M059J (cell line): ENCODE results near the gene AXIN1. TPM values are rescaled to one million over a fixed set of nuclear protein-coding genes. Genes with fewer than 3 reads are reported as not detected.
"Not testable (repeated sequence)": the region's sequence is repeated elsewhere in the genome, so short reads cannot be mapped to it uniquely, and the experiment has no call there.

Experiments
- DNase-seq: peaks from one replicate; pipeline ENCODE4 v3.0.0-alpha.2; 2012; ENCODE audit warnings: low read depth
- total RNA-seq: library from RNA; depleted of rRNA; stranded (reverse); fragments of >200 nt; shearing (Covaris generic); gene quantifications from 2 replicates; pipeline ENCODE4 v1.2.3, GENCODE V29; 2014

The AXIN1 gene
- total RNA-seq, 1 experiment from 2014 or later = 15.5 TPM

DNA sequence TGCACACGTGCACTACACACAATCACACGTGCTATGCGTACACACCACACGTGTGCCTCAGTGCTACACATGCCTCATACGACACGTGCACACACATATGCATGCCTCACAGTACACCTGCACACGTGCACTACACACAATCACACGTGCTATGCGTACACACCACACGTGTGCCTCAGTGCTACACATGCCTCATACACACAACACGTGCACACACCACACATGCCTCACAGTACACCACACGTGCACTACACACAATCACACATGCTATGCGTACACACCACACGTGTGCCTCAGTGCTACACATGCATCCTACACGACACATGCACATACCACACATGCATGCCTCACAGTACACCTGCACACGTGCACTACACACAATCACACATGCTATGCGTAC lies 85.0 kb downstream of the AXIN1 start:
- DNase-seq = not testable (repeated sequence)

DNA sequence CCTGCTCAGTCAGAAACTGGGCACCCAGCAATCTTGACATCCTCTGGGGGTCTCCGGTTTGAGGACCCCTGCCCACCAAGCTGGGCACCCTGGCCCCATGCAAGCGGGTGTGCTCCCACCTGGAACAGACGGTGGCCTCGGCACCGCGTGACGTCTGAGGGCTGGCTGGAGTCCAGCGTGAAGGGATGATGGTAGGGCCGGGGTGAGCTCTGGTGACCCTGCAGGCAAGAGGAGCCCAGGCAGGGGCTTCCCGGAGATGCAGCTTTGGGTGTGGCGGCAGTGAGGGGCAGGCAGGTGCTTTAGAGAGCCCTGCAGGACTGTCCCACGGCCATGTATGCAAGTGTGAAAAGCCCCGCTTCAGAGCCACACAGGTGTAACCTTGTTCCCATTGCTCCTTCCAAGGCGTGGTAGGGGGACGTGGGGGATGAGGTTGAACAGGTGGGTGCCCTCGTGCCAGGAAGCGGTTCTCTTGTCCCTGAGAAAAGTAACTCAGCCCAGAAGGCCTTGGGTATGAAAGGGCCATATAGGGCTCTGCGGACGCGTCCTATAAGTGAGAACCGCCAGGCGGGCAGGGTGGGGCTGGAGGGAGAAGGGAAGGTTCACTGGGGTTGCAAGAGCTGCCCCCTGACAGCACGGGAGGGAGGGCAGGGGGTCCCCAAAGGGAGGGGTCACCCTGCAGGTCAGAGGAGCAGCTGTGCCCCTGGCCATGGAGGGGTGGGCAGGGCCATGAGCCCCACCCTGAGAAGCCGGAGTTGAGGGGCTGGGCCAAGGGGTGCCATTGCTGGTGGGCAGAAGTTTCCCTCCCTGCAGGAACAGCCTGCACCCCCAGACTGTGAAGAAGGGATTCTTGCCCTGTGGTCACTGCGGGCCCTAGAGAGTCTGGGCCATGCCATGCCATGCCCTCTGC lies 86.0 kb downstream of the AXIN1 start:
- DNase-seq = no peak

DNA sequence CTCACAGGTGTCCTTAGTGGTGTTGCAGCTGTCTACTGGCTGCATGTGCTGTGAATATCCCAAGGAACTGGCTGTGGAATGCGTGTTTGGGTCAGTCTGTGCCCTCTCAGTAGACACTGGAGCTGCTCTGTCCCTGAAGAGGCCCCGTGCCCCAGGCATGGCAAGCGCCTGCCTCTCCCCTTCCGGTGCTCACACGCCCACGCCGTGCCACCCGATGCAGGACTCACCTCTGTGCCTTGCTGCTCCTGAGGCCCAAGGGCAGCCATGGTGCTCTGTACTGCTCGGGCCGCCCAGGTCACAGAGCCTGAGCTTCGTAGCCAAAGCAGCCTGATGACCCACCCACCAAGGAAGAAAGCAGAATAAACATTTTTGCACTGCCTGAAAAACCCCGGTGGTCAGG lies 86.8 kb downstream of the AXIN1 start:
- DNase-seq = no peak

DNA sequence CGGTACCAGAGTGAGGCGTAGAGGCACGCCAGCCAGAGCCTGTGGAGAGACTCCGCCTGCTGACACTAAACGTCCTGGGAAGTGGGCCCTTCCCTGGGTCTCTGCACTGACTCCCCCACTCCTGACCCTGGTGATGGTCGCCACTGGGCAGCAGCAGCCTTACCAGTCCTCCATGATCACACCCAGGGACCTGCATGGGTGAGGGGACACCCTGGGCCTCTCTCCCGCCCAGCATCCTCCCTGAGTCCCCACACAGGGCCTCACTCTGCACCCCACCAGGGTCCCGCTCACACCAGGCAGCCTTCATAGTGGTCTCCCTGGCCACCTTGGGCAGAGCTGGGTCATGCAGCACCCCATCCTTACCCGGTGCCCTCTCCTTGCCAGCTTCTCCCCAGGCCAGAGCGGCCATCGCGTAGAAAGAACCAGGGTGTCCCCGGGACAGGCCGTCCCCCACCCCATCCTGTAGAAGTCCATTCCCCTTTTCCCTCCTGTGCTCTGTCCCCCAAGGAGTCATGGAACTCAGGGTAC lies 87.5 kb downstream of the AXIN1 start:
- no peak for DNase-seq

DNA sequence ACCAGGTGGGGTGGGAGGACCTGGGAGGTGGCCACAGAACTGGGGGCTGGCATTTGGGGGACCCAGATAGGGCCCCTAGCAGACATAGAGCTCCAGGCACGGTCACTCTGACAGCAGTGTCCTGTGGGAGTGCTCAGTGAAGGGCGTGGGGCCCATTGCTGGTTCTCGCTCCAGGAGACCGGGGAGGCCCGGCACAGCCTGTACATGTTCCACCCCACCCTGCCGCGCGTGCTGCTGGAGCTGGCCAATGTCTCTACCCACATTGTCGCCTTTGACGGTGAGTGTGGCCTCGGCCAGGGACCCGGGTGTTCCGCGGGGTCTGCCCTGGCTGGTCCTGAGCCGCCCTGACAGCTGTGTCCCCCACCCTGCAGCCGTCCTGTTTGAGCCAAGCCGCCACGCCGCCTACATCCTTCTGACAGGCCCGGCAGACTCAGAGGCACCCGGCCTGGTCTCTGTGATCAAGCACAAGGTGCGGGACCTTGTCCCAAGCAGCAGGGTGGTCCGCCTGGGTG lies 88.0 kb downstream of the AXIN1 start:
- DNase-seq = no peak

DNA sequence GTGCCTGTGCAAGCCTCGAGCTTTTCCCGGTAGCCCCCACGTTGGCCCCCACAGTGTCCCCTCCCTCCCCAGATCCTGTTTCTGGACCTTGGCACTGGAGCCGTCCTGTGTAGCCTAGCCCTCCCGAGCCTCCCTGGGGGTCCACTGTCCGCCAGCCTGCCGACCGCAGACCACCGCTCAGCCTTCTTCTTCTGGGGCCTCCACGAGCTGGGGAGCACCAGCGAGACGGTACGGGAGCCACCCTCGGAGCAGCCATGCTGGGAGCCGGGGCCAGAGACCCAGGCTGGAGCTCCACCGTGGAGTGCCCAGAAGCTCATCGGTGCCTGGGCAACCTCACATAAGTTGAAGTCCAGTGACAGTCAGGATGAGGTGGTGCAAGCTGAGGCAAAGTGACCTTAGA lies 88.6 kb downstream of the AXIN1 start:
- no peak for DNase-seq

DNA sequence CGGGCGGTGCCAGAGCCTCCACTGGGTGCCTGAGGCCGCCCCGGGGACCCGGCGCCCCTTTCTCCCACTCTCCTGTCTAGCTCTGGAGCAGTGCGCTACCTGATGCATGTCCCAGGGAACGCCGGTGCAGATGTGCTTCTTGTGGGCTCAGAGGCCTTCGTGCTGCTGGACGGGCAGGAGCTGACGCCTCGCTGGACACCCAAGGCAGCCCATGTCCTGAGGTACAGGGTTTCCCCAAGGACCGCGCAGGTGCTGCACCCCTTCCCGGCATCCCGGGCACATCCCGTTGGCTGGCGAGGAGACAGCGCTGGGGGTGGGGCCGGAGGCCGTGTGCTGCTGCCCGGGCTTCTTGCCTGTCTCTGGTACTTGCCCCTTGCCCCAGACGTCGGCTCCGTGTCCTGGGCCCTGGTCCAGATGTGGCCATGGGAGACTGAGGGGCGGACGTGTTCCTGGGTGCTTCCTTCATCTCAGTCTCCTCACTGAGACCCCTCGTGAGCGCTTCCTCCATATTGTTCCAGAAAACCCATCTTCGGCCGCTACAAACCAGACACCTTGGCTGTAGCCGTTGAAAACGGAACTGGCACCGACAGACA lies 89.2 kb downstream of the AXIN1 start:
- DNase-seq = no peak

DNA sequence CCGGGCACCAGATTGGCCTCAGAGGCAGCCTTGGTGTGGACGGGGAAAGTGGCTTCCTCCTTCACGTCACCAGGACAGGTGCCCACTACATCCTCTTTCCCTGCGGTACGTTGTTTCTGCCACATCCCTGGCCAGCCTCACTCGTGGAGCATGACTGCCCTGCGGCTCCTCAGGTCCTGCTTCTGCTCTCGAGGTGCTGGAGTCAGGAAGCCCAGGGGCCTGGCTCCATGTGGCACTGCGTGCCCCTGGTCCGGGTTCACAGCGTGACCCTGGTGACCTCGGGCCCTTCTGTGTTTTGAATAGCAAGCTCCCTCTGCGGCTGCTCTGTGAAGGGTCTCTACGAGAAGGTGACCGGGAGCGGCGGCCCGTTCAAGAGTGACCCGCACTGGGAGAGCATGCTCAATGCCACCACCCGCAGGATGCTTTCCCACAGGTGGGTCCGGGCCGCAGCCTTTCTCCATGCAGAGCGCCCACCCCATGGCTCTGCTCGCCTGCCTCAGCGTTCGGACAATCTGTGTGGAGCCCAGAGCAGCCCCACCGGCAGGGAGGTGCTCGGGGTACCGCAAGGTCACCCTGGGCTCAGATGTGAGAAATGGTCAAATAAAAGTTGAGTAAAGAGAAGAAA lies 90.3 kb downstream of the AXIN1 start:
- no peak for DNase-seq

DNA sequence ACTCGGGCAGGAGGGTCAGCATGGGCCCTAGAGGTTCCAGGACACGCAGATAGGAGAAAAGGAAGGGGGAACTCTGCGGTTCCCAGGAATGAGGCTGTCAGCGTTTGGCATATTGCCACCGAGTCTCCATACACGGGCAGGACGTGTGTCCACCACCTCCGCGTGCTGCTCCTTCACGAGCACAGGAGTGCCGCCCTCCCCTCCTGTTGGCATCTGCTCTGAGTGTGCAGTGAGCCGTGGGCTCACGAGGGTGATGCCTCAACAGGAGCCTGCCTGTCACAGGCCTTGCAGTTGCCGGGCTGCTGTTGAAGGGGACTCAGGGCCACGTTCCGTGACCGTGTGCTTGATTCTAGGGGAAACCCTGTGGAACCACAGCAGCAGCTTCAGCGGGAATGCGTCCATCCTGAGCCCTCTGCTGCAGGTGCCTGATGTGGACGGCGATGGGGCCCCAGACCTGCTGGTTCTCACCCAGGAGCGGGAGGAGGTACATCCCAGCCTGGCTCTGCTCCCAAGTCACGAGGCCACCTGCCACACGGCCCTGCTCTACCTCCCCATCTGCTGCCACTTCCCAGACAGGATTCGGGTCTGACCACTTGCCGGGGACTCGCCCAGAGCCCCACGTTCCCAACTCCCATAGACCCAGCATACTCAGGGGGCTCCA lies 91.4 kb downstream of the AXIN1 start:
- DNase-seq = no peak

DNA sequence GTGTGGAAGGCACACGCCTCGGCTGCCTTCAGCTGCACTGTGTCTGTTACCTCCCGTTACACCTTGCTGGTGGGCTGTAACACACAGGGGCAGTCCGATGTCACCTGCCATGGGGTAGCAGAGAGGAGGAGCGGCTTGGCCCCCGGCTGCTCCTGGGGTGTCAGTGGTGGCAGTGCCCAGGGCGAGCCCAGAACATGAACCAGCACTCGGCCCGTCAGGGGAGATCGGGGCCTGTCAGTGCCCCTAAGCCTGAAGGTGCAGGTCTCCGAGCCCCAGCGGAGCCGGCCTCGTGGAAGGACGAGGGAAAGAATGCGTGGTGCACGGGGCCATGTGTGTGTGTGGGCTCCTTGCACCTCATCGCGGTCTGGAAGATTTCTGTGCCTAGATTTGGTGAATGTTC lies 92.2 kb downstream of the AXIN1 start:
- no peak for DNase-seq

DNA sequence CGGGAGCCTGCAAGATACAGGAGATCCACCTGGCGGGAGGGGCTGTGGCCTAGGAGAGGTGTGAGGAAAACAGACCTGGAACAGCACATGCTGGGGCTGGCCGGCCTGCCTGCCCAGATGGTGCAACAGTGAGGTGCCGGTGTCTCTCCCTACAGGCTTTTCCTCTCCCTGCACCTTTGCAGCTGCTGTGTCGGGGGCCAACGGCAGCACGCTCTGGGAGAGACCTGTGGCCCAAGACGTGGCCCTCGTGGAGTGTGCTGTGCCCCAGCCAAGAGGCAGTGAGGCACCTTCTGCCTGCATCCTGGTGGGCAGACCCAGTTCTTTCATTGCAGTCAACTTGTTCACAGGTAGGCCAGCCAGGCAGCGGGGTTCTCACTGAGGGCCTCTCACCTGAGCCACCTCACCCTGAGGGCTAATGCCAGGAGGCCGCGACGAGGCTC lies 92.7 kb downstream of the AXIN1 start:
- no peak for DNase-seq

DNA sequence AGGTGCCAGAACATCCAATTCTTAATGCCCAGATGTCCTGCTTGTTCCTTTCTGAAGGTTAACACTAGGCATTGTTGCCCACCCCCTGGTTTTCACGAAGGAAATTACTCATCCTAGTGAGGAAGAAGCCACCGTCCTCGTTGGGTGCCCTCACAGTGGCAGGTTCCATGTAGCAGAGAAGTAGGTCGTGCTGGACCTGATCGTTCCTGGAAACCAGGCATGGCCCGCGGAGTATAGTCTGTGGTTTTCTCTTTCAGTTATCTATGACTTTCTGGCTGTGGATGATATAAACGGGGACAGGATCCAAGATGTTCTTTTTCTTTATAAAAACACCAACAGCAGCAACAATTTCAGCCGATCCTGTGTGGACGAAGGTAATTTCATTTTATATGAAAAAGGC lies 93.3 kb downstream of the AXIN1 start:
- no peak for DNase-seq

DNA sequence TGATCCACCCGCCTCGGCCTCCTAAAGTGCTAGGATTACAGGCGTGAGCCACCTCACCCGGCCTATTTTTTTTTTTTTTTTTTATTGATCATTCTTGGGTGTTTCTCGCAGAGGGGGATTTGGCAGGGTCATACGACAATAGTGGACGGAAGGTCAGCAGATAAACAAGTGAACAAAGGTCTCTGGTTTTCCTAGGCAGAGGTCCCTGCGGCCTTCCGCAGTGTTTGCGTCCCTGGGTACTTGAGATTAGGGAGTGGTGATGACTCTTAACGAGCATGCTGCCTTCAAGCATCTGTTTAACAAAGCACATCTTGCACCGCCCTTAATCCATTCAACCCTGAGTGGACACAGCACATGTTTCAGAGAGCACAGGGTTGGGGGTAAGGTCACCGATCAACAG lies 94.4 kb downstream of the AXIN1 start:
- DNase-seq = not testable (repeated sequence)

DNA sequence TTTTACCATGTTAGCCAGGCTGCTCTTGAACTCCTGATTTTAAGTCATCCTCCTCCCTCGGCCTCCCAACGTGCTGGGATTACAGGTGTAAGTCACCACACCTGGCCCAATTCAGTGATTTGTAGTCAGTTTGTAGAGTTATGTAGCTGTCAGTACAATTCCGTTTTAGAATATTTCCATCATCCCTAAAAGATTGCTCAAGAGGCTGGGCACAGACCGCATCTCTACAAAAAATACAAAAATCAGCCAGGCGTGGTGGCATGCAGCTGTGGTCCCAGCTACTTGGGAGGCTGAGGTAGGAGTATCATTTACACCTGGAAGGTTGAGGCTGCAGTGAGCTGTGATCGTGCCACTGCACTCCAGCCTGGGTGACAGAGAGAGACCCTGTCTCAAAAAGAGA lies 97.3 kb downstream of the AXIN1 start:
- no peak for DNase-seq

DNA sequence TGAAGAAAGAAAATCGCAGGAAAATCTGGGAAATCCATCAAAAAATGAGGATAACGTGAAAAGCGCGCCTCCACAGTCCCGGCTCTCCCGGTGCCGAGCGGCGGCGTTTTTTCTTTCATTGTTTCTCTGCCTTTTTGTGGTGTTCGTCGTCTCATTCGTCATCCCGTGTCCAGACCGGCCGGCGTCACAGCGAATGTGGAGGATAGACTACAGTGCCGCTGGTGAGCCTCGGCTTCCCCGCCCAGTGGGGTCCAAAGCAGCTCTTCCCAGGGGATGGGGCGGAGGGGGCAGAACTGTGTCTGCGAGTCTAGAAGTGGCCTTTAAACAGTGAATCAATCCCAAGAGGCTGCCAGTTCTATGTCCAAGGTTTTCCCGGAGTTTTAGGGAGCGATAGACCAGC lies 98.1 kb downstream of the AXIN1 start:
- no peak for DNase-seq

DNA sequence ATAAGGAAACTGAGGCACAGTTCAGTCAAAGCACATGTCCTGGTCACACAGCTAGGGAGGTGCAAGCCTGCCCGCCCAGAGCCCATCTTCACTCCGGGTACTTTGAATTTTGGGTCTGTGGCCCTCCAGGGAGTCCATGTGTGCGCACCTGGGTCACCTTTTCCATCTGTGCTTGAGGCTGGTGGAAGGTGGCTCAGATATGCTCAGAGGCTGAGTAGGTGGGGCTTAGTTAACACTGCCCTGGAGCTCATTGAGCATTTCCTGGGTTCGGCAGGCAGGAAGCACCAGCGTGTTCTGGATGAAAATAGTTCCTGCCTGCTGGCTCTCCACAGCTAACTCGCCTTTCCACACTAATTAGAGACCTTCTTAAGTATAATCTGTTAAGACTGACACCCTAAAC lies 98.7 kb downstream of the AXIN1 start:
- no peak for DNase-seq

DNA sequence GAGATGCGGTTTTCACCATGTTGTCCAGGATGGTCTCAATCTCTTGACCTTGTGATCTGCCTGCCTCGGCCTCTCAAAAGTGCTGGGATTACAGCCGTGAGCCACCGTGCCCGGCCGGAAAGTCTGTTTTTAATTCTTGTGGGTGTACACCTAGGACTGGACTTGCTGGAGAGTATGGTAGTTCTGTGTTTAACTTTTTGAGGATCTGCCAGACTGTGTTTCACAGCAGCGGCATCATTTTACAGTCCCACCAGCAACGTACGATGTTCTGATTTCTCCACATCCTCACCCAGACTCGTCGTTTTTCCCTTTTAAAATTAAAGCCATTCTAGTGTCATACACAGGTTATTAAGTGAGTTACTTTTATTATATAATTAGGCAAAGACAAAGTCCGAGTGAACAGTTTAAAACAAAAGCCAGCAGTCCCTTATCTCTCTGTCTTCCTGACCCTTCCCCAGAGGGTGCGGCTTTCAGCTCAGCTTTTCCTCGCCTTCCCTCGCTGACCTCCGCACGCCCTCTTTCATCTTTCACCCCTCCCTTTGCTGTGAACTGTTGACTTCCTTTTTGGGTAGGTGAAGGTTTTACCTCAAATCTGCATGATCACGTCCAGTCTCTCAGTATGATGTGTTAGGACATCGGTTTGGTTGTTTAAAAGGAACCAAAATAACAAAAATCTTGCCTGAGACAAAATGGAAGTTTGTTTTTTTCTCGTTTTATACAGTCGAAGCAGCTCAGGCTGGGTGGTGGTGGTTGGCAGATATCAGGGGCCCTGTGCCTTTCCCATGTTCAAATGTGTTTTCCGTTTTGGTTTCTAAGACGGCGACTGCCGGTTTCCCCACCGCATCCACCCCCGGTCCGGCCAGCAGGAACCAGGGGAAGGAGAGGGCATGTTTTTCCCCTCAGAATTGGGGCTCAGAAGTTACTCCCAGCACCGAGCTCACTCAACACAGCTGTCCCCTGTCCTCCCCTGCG lies 99.9 kb downstream of the AXIN1 start:
- DNase-seq = no peak

DNA sequence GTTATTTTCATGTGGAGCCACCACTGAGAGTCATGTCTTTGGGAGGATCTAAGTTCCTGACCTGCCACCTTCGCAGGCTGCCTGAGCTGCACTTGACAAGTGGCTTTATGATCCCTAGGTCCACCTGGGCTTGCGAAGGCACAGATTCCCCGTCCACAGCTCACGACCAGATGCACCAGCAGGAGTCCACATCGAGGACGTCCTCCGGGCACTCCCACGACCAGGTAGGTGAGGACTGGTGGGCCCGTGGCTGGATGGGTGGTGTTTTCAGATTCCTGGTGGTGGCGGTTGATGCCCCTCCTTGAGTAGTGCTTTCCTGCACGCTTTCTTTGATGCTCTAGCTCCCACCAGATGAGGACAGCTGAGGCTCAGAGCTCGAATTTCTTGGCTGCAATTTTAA lies 103.1 kb downstream of the AXIN1 start:
- no peak for DNase-seq

DNA sequence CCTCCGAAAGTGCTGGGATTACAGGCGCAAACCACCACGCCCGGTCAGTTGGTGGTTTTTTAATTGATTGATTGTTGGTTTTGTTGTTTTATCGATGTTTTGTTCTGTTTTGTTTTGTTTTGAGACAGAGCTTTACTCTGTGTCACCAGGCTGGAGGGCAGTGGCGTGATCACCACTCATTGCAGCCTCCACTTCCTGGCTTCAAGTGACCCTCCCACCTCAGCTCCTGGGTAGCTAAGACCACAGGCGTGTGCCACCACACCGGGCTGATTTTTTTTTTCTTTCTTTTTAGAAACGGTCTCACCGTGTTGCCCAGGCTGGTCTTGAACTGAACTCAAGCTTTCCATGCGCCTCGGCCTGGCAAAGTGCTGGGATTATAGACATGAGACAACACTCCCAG lies 105.5 kb downstream of the AXIN1 start:
- no peak for DNase-seq

DNA sequence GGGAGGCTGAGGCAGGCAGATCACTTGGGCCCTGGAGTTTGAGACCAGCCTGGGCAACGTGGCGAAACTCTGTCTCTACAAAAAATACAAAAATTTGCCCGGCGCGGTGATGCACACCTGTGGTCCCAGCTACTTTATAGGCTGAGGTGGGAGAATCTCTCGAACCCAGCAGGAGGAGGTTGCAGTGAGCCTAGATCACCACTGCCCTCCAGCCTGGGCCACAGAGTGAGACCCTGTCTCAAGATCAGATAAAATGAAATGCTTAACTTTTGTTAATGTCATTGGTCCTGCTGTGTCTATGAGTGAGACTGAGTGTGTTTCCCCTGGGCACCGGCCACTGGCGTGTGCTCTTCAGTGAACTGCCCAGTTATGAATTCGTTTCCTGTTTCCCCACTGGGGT lies 107.4 kb downstream of the AXIN1 start:
- no peak for DNase-seq

DNA sequence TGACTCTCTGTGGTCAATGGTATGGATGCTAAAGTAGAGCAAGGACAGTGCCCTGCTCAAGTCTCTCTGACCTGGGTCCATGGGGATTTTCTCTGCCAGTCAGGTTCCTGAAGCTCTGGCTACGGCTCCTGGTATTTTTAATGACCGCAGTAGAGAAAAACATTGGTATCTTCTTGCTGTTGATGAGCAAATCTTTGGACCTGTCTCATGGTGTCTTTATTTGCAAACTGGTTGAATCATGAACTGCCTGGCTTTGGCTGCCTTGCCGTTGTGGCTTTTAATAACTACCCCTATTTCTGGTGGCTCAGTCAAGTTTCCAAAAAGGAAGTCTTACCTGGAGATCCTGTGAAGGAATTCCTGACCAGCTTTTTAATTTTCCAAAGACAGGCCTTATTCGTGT lies 109.2 kb downstream of the AXIN1 start:
- no peak for DNase-seq
